Stimulated activated naive CD4-positive, alpha-beta T cell treated with Interleukin-2 at 50 U/mL for 16 hours (primary cell): ENCODE results near the gene CEP57L1.
"Not testable (repeated sequence)": the region's sequence is repeated elsewhere in the genome, so short reads cannot be mapped to it uniquely, and the experiment has no call there.

Source experiments
- DNase-seq: peaks from one replicate; lab custom pipeline; 2025; lab: John Stamatoyannopoulos, UW

CEP57L1 gene

DNA sequence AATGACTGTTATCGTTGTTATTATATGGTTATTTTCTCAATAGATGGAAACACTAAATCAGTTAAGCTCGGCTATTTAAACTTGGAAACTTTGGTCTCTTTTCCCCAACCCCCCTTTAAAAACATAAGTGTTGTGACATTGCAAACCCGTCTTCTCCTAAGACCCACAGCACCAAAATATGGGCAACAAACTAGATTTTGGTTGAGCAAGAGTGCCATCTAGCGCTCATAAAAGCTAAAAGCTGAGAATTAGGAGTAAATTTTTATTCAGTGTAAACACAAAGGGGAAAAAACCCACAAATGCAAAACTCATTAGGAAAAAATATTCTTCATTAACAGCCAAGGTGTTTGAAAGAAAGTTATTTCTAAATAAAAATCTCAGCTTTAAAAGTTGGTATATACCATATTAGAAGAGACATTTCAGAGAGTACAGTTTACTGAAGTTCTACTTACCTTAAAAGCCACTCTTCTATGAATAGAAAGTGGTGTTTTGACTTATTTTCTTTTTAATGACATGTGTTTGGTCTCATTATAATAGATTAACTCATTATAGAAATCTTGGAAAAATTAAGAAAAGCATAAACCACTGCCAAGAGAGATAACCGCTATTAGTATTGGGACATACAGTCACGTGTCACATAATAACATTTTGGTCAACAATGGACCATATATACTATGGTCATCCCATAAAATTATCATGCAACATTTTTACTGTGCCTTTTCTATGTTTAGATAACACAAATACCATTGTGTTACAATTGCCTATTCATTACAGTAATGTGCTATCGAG, 21.8 kb upstream of the CEP57L1 start:
- peak; percentile 4 for DNase-seq

DNA sequence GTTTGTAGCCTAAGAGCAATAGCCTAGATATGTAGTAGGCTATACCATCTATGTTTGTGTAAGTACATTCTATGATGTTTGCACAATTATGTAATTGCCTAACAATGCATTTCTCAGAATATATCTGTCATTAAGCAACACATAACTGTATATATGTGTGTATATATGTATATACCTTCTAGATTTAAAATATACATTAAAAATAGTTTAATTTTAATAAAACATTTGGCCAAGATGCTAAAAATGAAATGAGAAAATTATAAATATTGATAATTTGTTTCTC, 21.2 kb upstream of the CEP57L1 start:
- no peak for DNase-seq

DNA sequence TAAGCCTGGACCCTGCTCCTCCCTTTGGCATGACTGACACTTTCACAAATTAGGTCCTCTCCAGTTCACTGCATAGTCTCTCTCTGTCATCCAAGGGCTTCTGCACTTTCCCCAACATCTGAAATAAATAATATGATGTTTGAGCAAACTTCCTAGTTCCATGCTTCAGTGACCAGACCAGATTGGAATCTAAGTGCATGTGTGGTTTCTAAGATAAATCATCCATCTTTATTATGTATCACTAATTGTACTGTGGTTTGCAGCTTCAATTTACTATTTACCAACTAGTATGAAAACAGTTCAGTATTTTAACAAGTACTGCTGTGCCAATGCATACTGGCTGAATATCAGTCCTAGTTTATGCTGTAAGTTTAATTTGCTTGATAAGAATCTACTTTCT, 19.4 kb upstream of the CEP57L1 start:
- DNase-seq: no peak

DNA sequence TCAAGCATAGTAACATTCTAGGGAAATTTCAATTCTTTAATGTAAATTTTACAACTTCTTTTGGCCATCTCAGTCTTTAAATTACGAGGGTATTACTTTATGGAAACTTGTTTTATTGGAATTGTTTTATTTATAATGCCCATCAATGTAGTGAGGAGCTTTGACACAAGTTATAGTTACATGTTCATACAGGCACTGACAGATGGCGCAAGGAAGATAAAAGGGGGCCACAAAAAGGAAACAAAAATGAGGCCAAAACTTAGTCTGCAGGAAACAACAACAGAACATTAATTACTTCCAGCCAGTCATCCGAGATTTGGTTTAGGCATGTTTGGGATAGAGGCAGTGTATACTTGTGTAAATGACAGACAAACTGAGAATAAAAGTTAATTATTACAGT, 18.9 kb upstream of the CEP57L1 start:
- DNase-seq: no peak

DNA sequence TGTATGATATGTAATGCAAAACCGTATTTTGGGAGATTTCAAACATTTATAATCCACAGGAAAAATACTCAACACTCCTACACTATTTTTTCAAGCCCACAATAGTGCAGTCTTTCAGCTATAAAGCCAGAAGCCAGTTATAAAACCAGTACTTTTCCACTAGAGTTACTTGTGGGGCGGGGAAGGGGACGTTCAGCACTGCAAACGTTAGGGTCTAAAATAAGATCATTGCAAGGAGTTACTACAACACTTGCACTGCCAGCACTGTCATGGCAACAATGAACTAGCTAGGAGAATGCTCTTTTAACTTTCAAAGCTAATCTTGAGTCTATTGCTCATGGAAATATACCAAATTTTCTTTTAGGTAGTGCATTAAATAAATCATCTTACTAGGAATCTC, 15.3 kb upstream of the CEP57L1 start:
- no peak for DNase-seq

DNA sequence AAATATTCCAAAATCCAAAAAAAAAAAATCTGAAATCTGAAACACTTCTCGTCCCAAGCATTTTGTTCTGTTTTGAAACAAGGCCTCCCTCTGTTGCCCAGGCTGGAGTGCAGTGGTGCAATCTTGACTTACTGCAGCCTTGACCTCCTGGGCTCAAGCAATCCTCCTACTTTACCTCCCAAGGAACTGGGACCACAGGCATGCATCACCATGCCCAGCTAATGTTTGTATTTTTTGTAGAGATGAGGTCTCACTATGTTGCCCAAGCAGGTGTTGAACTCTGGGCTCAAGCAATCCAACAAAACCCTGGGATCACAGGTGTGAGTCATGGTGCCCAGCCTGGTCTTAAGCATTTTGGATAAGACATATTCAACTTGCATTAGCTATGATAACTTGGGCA, 14.3 kb upstream of the CEP57L1 start:
- DNase-seq: no peak

DNA sequence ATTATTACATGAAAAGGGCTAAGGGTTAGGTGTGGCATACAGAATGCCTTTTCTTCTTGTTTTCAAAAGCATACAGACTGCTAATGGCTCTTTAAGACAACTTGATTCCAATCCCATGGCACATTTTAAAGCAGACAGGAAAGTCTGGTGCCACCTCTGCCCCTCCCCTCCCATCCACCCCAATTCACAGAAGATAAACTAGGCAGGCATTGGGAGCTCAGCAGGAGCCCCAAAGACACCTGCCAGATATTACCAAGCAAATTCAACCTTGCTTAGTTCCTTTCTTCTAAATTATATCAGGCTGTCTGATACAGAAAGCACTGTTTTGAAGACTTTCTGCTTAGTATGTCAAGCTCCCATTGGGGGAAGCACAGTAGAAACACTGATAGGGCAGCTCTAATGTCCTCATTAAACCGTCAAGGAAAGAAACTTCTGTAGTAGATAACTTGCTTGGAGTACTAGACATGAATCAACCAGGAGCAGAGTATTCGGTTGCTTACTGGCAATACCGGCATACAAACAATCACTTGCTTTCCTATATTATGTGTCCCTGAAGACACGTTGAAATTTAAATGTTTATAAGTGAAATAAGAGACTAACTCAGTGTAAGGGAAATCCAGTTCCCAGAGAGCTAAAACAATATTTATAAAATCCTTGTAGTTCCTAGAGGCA, 13.7 kb upstream of the CEP57L1 start:
- no peak for DNase-seq

DNA sequence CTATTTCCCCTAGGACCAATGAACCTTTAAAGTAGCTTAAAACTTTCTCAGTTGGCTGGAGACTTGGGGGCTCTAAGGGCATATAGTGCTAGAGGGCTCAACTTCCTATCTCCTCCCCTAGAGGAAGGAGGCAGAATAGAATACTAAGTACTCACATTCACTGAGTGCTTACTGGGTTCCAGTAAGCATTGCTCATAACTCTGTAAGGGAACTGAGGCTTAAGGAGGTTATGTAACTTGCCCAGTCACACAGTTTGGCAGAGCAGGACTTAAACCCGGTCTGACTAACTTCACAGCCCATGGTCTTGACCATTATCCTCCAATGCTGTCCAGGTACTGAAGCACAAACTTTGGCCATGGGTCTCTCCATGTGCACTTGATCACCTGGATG, 13.1 kb upstream of the CEP57L1 start:
- DNase-seq: no peak

DNA sequence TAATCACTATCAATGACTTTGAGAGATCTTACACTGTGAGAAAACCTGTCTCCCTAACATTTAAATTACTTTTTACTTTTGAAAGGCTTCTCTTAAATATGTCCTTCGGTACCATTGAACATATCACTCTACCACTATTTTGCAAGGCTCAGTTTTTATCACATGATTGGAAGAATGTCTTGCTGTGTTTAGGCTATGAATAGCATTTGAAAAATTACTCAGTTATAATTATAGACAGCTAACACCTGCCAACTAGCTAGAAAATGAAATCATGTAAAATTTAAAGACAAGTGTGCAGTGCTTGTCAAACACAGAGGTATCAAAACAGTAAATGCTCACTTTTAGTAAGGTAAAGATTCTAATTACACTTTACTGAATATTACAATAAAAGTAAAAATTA, 11.7 kb upstream of the CEP57L1 start:
- DNase-seq: no peak

DNA sequence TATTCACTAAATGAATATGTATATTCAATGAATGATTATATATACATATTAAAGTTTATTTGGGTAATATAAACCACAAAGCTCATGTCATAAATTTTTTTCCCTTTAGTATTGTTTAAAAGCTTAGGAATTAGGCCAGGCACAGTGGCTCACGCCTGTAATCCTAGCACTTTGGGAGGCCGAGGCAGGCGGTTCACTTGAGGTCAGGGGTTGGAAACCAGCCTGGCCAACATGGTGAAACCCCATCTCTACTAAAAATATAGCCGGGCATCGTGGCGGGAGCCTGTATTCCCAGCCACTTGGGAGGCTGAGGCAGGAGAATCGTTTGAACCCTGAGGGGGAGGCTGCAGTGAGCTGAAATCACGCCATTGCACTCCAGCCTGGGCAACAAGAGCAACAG, 11.2 kb upstream of the CEP57L1 start:
- not testable (repeated sequence) for DNase-seq

DNA sequence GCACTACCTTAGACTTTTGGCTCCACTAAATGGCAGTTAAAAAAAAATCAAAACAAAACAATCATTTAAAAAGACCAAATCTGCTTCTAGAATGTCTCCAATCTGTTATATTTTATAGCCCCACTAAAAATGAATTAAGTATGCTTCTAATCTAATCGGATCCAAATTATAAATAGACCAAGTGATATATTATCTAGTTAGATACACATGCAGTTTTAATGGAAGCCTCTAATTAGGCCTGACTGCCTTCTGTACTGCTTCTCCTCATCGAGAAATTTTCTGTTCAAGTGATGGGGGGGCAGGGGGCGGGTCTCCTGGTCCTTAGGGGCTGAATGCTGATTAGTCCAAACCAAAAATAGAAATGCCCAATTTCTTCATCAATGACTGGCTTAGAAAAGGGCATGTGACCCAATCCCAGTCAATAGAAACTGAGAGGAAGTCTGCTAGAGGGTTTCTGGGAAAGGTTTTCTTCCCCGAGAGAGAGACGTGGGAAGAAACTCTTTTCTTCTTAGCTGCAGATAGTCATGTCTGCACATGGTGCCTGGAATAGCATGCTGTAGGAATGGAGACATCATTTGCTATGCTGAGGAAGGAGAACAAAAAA, 7.5 kb upstream of the CEP57L1 start:
- no peak for DNase-seq

DNA sequence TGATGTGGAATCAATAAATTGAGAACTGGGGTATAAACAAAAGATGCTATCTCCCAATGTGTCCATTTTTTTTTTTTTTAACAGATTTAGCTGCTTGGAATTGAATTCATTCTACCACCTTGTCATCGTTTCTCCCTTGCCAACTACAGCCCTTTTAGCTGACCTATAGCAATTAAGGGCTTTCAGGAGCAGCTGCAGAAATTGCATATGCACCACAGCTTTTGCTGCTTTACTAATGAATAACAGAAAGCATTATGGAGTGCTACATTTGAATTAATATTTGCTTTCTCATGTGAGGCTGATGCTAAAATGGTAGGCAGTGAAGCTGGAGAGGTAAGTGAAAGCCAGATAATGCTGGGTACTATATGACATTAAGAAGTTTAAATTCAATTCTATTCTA, 6.3 kb upstream of the CEP57L1 start:
- no peak for DNase-seq

DNA sequence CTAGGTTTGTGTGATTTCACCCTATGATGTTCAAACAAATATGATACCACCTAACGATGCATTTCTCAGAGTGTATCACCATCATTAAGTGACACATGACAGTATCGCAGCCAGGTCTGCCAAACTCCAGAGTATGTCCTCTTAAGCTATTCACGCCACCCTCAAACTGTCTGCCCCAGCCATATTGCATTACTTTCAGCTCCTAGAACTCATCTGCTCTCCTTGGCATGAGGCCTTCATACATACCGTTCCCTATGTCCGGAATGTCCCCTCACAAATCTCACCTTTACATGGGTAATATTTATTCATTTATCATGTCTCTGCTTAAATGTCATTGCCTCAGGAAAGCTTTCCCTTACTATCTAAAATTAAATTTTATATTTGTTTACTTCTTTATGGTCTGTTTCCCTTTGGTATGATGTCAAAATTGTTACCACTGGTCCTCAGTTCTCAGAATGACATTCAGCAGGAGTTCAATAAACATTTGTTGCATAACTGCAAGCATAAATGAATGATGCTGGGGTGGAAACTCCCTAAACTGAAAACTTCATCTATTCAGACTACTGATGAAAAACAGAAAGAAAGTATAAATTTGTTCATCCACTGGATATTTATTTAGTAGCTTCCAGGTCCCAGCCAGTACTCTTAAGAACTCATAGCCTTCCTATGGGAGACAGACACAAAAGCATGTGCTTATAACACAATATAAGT, 3.8 kb upstream of the CEP57L1 start:
- no peak for DNase-seq

DNA sequence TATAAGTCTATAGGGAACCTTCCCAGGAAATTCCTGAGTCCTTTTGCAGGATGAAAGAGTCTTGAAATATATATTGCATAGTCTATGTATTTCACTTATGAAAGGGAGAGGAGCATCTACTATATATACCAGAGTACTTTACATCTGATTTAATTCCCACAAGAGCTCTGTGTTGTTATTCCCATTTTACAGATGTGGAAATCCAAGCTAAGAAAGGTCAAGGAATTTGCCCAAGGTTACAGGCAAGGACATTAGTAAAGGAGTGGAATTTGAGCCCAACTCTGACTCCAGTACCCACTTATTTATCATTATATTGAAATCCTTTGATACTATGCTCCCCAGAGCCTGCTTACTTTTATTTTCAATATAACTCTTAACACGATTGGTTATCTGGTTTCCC, 3.2 kb upstream of the CEP57L1 start:
- no peak for DNase-seq

DNA sequence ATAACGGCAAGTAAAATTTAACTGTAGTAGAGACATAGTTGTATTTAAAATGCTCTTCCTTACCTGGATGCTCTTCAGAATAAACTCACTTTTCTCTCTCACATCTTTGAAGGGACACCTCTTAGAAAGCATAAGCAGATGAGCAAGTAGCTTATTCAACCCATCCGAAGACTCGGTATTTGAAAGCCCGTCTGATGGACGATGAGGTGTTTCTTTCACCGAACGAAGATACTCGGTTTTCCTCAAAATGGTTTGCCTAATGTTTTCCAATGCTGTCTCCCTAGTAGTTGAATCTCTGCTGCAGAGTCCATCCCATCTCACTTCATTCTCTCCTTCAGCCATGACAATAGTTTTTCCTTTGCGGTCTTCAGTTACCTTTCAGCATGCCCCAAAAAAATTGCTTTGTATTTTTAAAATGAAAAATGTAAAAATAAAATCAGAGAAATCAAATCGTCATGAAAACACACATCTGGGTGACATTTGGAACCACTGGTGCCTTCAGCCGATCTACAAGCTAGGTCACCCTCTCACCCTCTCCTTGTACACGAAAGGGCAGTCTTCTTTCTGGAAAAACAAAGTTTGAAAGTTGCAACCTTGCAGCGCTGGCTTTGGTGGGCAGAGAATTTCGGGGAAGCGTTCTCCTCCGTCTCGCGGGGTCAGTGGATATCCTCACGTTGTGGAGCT, 1.4 kb upstream of the CEP57L1 start:
- DNase-seq: no peak

DNA sequence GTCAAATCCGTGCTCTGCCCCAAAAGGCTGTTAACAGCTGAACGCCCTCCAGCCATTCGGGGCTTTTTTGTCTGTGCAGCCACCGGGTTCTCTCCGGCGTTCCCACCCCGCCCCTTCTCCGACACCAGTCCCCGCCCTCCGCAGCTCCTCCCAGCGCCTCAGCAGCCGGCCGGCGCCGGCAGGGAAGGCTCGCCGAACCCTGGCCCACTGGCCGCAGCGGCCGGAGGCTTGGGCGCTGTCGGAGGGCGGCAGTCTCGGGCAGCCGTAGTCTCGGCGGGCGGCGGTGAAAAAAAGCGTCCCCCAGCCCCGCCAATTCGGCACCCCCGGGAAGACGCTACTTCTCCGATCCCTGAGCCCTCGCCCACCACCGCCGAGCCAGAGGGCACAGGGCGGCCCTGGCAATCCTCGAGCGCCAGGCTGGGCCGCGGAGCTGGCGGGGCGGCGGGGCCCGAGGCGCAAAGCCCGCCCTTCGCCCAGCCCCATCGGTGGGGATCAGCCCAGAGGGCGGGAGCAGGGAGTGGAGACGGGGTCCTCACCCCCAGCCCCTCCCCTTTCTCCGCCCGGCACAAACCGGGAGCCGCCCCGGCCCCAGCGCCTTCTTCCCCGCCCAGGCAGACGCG, 781 bp upstream of the CEP57L1 start, which contains the start of gene SESN1:
SESN1 (minus strand) TSS at position 431 of the 620 bp plus-strand sequence. CDS start 773 bp downstream, outside the sequence.
- DNase-seq: peak; percentile 92

DNA sequence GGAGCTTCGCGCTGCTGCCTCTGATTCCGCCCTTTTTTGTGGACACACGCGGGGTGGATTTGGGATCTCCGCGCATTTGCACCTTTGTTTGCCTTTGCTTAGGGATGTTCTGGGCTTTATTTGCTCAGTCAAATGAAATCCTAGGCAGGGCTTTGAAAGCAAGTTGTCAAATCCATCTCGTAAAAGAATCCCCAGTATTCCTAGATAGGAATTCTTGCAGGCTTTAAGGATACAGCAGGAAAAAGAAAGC, 453 bp downstream of the CEP57L1 start:
- DNase-seq: no peak

DNA sequence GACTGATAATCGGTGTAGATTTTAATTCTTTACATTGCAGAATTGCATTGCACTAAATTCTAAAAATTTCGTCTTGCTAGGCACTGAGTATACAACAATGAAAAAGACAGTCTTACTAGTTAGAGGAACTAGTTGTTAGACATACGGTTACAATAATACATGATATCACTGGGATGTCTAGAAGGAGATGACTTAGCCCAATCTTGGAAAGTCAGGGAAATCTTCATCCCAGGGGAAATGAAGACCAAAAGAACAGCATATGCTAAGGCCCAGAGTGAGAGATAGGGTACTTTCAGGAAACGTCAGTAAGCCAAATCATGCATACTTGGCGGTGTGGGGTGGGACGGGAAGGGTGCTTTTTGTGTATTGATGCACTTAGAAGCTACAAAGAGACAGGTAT, 901 bp downstream of the CEP57L1 start:
- no peak for DNase-seq

DNA sequence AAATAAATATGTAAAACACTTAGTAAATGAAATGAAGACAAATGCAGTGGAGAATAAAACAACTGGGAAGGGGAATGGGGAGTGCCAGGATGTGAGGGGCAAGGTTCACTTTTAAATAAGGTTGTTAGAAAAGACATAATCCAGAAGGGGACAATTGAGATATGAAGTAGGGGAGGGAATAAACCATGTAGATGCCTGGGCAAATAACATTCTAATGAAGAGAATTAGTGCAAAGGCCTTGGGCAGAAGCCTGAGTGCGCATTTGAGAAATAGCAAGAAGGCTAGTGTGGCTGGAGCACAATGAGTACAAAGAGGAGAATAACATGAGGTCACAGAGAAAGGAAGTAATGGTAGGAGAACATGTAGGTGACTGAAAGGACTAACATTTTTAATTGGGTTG, 2.4 kb downstream of the CEP57L1 start:
- no peak for DNase-seq

DNA sequence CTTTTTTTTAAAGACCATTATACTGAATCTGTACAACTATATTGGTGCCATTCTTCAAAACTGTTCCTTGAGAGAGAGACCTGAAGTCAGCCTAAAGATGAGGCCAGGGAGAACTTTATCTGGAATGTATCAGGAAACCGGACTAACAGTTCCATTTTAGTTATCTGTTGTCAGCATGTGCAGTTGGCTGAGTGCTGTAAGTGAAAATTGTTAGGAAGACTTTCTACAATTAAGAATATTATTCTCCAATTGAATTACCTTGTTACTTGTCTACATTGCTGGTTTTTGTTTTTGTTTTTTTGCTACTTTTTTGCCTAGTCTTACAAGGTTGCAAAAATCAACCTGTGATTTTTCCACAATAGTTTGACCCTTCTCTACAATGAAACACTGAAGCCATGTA, 7.5 kb downstream of the CEP57L1 start:
- no peak for DNase-seq

DNA sequence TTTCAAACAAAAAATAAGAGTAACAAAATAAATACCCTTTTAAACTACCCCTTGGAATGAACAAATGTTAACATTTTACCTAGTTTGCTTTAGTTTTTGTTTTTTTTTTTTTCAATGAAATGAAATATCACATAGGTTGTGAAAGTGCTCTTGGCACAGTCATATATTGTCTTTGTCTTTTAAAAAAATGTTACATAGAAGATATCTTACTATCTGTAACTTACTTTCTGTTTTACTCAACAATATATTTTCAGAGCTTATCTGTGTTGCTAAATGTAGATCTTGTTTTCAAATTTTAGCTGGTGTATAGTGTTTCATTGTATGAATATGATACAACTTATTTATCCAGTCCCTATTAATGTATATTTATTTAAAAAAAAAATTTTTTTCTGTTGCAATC, 8.6 kb downstream of the CEP57L1 start:
- DNase-seq: no peak

DNA sequence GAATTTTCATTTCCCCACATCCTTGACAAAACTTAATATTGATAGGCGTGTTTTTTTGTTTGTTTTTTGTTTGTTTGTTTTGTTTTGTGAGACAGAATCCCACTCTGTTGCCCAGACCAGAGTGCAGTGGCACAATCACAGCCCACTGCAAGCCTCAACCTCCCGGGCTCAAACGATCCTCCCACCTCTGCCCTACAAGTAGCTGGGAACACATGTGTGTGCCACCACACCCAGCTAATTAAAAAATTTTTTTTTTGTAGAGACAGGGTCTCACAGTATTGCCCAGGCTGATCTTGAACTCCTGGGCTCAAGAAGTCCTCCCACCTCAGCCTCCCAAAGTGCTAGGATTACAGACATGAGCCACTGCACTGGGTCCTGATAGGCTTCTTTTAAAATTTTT, 9.2 kb downstream of the CEP57L1 start:
- DNase-seq: no peak
